Glutamatergic neuron (in vitro differentiated cells): ENCODE data around the gene MS4A18. TPM values are rescaled to one million over a fixed set of nuclear protein-coding genes. Genes with fewer than 3 reads are reported as not detected.

Experiments
- DNase-seq: peaks from one replicate; pipeline ENCODE4 v3.0.0; 2022
- H3K27ac Mint-ChIP-seq: one replicate; pipeline ENCODE4 v1.8.0; 2020; ENCODE audit warnings: mild to moderate bottlenecking, mixed read lengths, inconsistent platforms; ENCODE audit not compliant: unreplicated experiment
- H3K27me3 Mint-ChIP-seq: one replicate; pipeline ENCODE4 v1.8.0; 2020; ENCODE audit warnings: mild to moderate bottlenecking, moderate library complexity, mixed read lengths, inconsistent platforms; ENCODE audit not compliant: unreplicated experiment
- H3K36me3 Mint-ChIP-seq: one replicate; pipeline ENCODE4 v1.8.0; 2020; ENCODE audit warnings: mild to moderate bottlenecking, mixed read lengths, inconsistent platforms; ENCODE audit not compliant: unreplicated experiment
- H3K4me1 Mint-ChIP-seq: one replicate; pipeline ENCODE4 v1.8.0; 2020; ENCODE audit warnings: mild to moderate bottlenecking, low read depth, mixed read lengths, inconsistent platforms; ENCODE audit not compliant: unreplicated experiment
- H3K4me3 Mint-ChIP-seq: one replicate; pipeline ENCODE4 v1.8.0; 2020; ENCODE audit warnings: mild to moderate bottlenecking, mixed read lengths, inconsistent platforms; ENCODE audit not compliant: unreplicated experiment
- H3K9me3 Mint-ChIP-seq: one replicate; pipeline ENCODE4 v1.8.0; 2020; ENCODE audit warnings: mild to moderate bottlenecking, moderate library complexity, mixed read lengths, inconsistent platforms; ENCODE audit not compliant: unreplicated experiment
- CTCF ChIP-seq: fragments of 200-600 bp; sonication (generic); IDR thresholded peaks from one replicate; pipeline ENCODE4 v1.5.0; 2021; ENCODE audit not compliant: partially characterized antibody, unreplicated experiment
- total RNA-seq: library from RNA; stranded (reverse); fragmentation: NEBNext Ultra II Directional; extraction: Animal tissue kit (Norgen Biotek cat#: 25700); gene quantifications from one replicate; pipeline ENCODE4 v1.2.1, GENCODE V29; 2021; ENCODE audit not compliant: unreplicated experiment

MS4A18 gene
- total RNA-seq, 1 donor from 2014 or later = not detected

- Mint-ChIP-seq H3K4me3 (no peak overlapping the region), H3K27me3 (peaks cover 3% of the 10 kb centered on the region), H3K36me3 (no peaks in the 10 kb centered on the region), H3K4me1 (no peaks in the 10 kb centered on the region), H3K9me3 (peaks cover 6% of the 10 kb centered on the region), H3K27ac (no peak overlapping the region)
- DNase-seq = no peak
- no peak for TF ChIP-seq CTCF
These were observed 40.8 kb downstream of the MS4A18 start for GRCh38 chr11:60765355-60765754.

- Mint-ChIP-seq H3K4me1 (no peaks in the 10 kb centered on the region), H3K27me3 (peaks cover 4% of the 10 kb centered on the region), H3K4me3 (no peak overlapping the region), H3K27ac (no peak overlapping the region), H3K36me3 (no peaks in the 10 kb centered on the region), H3K9me3 (peaks cover 8% of the 10 kb centered on the region)
- TF ChIP-seq CTCF = no peak
- DNase-seq = no peak
These were observed 42.0 kb downstream of the MS4A18 start for GRCh38 chr11:60766547-60766946.

- Mint-ChIP-seq H3K9me3 (peaks cover 8% of the 10 kb centered on the region), H3K36me3 (no peaks in the 10 kb centered on the region), H3K27ac (no peak overlapping the region), H3K4me3 (no peak overlapping the region), H3K4me1 (no peaks in the 10 kb centered on the region), H3K27me3 (peaks cover 8% of the 10 kb centered on the region)
- peak; percentile 50 for DNase-seq
- peak; percentile 61 for TF ChIP-seq CTCF
These were observed 42.9 kb downstream of the MS4A18 start for GRCh38 chr11:60767388-60767811.

GRCh38 chr11:60768202-60768601 lies 43.7 kb downstream of the MS4A18 start:
- Mint-ChIP-seq H3K9me3 (peaks cover 8% of the 10 kb centered on the region), H3K4me3 (no peak overlapping the region), H3K27me3 (peaks cover 8% of the 10 kb centered on the region), H3K36me3 (no peaks in the 10 kb centered on the region), H3K27ac (no peak overlapping the region), H3K4me1 (peaks cover 3% of the 10 kb centered on the region)
- no peak for DNase-seq
- TF ChIP-seq CTCF = no peak

GRCh38 chr11:60769273-60769672 lies 44.8 kb downstream of the MS4A18 start:
- H3K4me3 Mint-ChIP-seq = no peak overlapping the region
- H3K36me3 Mint-ChIP-seq = no peaks in the 10 kb centered on the region

More at GRCh38 chr11:60769273-60769672, 44.8 kb downstream of the MS4A18 start:
- no peak for DNase-seq
- Mint-ChIP-seq H3K9me3 (peaks cover 8% of the 10 kb centered on the region), H3K4me1 (peaks cover 3% of the 10 kb centered on the region), H3K27ac (no peak overlapping the region), H3K27me3 (peaks cover 10% of the 10 kb centered on the region)
- no peak for TF ChIP-seq CTCF
